ENCODE measurements around the gene ZFAND2B.

DNA sequence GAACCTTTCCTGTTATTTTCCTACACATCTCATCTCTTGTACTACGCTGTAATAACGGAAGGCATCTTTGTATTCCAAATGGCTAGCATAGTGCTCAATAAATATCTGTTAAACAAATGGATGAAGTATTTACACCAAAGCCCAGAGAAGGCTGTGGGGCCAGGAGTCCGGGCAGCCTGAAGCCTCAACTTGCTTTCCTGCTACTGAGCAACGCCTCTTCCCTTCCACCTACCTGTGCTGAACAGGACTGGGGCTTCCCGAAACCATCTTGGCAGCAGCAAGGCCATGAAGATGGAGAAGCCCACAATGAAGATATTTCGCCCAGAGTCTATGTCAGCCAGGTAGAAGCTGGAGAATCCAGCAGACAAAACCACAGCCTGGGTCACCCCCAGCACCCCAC lies 43.4 kb upstream of the ZFAND2B start:
- TF ChIP-seq, protein P1, sequence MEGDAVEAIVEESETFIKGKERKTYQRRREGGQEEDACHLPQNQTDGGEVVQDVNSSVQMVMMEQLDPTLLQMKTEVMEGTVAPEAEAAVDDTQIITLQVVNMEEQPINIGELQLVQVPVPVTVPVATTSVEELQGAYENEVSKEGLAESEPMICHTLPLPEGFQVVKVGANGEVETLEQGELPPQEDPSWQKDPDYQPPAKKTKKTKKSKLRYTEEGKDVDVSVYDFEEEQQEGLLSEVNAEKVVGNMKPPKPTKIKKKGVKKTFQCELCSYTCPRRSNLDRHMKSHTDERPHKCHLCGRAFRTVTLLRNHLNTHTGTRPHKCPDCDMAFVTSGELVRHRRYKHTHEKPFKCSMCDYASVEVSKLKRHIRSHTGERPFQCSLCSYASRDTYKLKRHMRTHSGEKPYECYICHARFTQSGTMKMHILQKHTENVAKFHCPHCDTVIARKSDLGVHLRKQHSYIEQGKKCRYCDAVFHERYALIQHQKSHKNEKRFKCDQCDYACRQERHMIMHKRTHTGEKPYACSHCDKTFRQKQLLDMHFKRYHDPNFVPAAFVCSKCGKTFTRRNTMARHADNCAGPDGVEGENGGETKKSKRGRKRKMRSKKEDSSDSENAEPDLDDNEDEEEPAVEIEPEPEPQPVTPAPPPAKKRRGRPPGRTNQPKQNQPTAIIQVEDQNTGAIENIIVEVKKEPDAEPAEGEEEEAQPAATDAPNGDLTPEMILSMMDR (optimal IDR thresholded peaks at IDR 0.05 in 1 of 3, IDR thresholded peaks at IDR 0.05 in 1 of 3, conservative IDR thresholded peaks at IDR 0.05 in 1 of 3; ENCODE audit: extremely low read depth in 1 of 3, insufficient read depth in 2 of 3, low read length in 3 of 3) = no peak
- TF ChIP-seq EZH2 (IDR thresholded peaks at IDR 0.05; ENCODE audit: low read length) = no peak
